K562 (cell line): Measurements from ENCODE around the gene PCDHGA5.

ENCODE experiments used
- EP300 ChIP-seq: IDR thresholded peaks from 2 replicates; pipeline ENCODE4 v1.6.1; 2012; ENCODE audit warnings: low read length, improper control_type of control experiment
- EP400 ChIP-seq: fragments of 450-650 bp; IDR thresholded peaks from 2 replicates; pipeline ENCODE4 v1.6.1; 2017; ENCODE audit warnings: antibody characterized with exemption, mild to moderate bottlenecking, moderate library complexity
- POLR2A ChIP-seq: fragments of 450-650 bp; conservative IDR thresholded peaks from 2 replicates; pipeline ENCODE4 v1.6.1; 2016
- SETDB1 ChIP-seq: IDR thresholded peaks from one replicate; pipeline ENCODE4 v1.6.1; 2012; ENCODE audit warnings: low read length, control low read depth, inconsistent platforms
- TF ChIP-seq, protein P1 (sequence below), 3 experiments: IDR thresholded peaks in 2 of 3; conservative IDR thresholded peaks in 1 of 3; 2 replicates each; pipeline ENCODE4 v1.5.1; 2011 to 2012; ENCODE audit warnings: low read length in 3 of 3, mild to moderate bottlenecking in 3 of 3, control low read depth in 2 of 3, improper control_type of control experiment in 1 of 3, inconsistent platforms in 1 of 3, low read depth in 1 of 3, mixed read lengths in 1 of 3, moderate library complexity in 1 of 3; ENCODE audit not compliant: insufficient read depth in 2 of 3
- TF ChIP-seq, protein P2 (sequence below): sonication (generic); formaldehyde crosslinking; IDR thresholded peaks from 2 replicates; pipeline ENCODE4 v1.8.1; 2023; ENCODE audit warnings: mild to moderate bottlenecking, missing genetic modification reagents
- TF ChIP-seq, protein P3 (sequence below): IDR thresholded peaks from 2 replicates; pipeline ENCODE4 v1.6.1; 2016; ENCODE audit warnings: missing genetic modification characterization, missing compliant biosample characterization
- TF ChIP-seq, protein P4 (sequence below): sonication (generic); formaldehyde crosslinking; IDR thresholded peaks from 2 replicates; pipeline ENCODE4 v1.8.0; 2022; ENCODE audit warnings: mild to moderate bottlenecking, low read depth, missing genetic modification reagents

DNA sequence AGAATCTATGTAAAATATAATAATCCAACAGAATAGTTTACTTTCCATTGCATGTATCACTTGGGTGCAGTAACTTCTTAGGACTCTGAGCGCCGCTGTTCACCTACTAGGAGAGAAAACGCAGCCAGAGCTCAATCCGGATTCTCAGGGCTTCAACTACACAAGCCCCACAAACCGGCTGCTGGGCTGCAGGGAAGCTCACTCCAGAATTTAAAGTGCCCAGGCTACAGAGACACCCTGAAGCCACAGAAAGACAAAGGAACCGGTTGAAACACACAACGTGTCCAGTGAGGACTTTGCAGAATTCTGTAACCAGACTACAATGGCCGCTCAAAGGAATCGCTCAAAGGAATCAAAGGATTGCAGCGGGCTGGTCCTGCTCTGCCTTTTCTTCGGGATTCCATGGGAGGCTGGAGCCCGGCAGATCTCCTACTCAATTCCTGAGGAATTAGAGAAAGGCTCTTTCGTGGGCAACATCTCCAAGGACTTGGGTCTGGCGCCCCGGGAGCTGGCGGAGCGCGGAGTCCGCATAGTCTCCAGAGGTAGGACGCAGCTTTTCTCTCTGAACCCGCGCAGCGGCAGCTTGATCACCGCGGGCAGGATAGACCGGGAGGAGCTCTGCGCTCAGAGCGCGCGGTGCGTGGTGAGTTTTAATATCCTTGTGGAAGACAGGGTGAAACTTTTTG is 49.0 kb downstream of the PCDHGA5 start, which contains the start of gene PCDHGA10:
- TF ChIP-seq SETDB1 (no peak), POLR2A (no peak), EP400 (no peak), EP300 (no peak)
- TF ChIP-seq, protein P1, sequence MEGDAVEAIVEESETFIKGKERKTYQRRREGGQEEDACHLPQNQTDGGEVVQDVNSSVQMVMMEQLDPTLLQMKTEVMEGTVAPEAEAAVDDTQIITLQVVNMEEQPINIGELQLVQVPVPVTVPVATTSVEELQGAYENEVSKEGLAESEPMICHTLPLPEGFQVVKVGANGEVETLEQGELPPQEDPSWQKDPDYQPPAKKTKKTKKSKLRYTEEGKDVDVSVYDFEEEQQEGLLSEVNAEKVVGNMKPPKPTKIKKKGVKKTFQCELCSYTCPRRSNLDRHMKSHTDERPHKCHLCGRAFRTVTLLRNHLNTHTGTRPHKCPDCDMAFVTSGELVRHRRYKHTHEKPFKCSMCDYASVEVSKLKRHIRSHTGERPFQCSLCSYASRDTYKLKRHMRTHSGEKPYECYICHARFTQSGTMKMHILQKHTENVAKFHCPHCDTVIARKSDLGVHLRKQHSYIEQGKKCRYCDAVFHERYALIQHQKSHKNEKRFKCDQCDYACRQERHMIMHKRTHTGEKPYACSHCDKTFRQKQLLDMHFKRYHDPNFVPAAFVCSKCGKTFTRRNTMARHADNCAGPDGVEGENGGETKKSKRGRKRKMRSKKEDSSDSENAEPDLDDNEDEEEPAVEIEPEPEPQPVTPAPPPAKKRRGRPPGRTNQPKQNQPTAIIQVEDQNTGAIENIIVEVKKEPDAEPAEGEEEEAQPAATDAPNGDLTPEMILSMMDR (IDR thresholded peaks at IDR 0.05 in 2 of 3, conservative IDR thresholded peaks at IDR 0.05 in 1 of 3; ENCODE audit: insufficient read depth in 2 of 3, low read depth in 1 of 3, low read length in 3 of 3), result peak; percentile 66 to 78 (median 72)
- TF ChIP-seq, protein P2, sequence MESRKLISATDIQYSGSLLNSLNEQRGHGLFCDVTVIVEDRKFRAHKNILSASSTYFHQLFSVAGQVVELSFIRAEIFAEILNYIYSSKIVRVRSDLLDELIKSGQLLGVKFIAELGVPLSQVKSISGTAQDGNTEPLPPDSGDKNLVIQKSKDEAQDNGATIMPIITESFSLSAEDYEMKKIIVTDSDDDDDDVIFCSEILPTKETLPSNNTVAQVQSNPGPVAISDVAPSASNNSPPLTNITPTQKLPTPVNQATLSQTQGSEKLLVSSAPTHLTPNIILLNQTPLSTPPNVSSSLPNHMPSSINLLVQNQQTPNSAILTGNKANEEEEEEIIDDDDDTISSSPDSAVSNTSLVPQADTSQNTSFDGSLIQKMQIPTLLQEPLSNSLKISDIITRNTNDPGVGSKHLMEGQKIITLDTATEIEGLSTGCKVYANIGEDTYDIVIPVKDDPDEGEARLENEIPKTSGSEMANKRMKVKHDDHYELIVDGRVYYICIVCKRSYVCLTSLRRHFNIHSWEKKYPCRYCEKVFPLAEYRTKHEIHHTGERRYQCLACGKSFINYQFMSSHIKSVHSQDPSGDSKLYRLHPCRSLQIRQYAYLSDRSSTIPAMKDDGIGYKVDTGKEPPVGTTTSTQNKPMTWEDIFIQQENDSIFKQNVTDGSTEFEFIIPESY (CRISPR knock-in tag), result no peak
- TF ChIP-seq, protein P3, sequence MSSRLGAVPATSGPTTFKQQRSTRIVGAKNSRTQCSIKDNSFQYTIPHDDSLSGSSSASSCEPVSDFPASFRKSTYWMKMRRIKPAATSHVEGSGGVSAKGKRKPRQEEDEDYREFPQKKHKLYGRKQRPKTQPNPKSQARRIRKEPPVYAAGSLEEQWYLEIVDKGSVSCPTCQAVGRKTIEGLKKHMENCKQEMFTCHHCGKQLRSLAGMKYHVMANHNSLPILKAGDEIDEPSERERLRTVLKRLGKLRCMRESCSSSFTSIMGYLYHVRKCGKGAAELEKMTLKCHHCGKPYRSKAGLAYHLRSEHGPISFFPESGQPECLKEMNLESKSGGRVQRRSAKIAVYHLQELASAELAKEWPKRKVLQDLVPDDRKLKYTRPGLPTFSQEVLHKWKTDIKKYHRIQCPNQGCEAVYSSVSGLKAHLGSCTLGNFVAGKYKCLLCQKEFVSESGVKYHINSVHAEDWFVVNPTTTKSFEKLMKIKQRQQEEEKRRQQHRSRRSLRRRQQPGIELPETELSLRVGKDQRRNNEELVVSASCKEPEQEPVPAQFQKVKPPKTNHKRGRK (tag), result no peak
- TF ChIP-seq, protein P4, sequence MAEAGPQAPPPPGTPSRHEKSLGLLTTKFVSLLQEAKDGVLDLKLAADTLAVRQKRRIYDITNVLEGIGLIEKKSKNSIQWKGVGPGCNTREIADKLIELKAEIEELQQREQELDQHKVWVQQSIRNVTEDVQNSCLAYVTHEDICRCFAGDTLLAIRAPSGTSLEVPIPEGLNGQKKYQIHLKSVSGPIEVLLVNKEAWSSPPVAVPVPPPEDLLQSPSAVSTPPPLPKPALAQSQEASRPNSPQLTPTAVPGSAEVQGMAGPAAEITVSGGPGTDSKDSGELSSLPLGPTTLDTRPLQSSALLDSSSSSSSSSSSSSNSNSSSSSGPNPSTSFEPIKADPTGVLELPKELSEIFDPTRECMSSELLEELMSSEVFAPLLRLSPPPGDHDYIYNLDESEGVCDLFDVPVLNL (CRISPR knock-in tag), result no peak
